K562 (cell line): ENCODE data around the gene INSYN2B. TPM values are rescaled to one million over a fixed set of nuclear protein-coding genes. Genes with fewer than 3 reads are reported as not detected.

ENCODE experiments used
- ATAC-seq: fragments of 200-7000 bp; cut with Tn5 transposase; 3 replicates; pipeline ENCODE4 v1.9.1; 2020; ENCODE audit warnings: moderate library complexity
- BruUV-seq: library from RNA; stranded (reverse); fragments of 400-500 nt; replicated peaks from 2 replicates; lab custom pipeline; 2021; lab: Mats Ljungman, UMichigan
- CTCF ChIA-PET: fragments of 300-600 bp; formaldehyde crosslinking; extraction: SDS; loops from one replicate; lab custom pipeline; 2021; ENCODE audit warnings: low intra/inter-chr PET ratio; lab: Yijun Ruan, JAX
- POLR2A ChIA-PET: fragments of 300-600, 350-650 bp; sonication (Branson Sonifier 250); formaldehyde crosslinking; extraction: SDS; loops from one replicate; lab custom pipeline; 2021; ENCODE audit warnings: antibody characterized with exemption, inconsistent platforms; lab: Yijun Ruan, JAX
- DNase-seq, 4 experiments: peaks; one replicate each; pipeline versions ENCODE4 v3.0.0 to v3.0.0-alpha.2; 2011 to 2018; ENCODE audit warnings: low spot score in 3 of 4, mixed read lengths in 3 of 4; ENCODE audit errors: extremely low read depth in 1 of 4
- FAIRE-seq: peaks from 2 replicates; lab custom pipeline; 2011; peaks lifted over from hg19 to GRCh38; lab: Jason Lieb, UNC
- H2AFZ ChIP-seq: 2 replicates; pipeline ENCODE4 v1.6.0; 2011; ENCODE audit warnings: low read depth, low read length, control low read depth, inconsistent platforms
- H3K27ac ChIP-seq: fragments of 200-600 bp; 3 replicates; pipeline ENCODE4 v1.8.0; 2011; ENCODE audit warnings: low read depth, mild to moderate bottlenecking, control low read depth, inconsistent platforms, low read length, moderate library complexity, mixed read lengths; ENCODE audit errors: extremely low read depth
- H3K27me3 ChIP-seq, 2 experiments: fragments of 300-600 bp in 1 of 2; 2 replicates in 1 of 2; 3 replicates in 1 of 2; pipeline versions ENCODE4 v1.6.0 to v1.8.0; 2011; ENCODE audit warnings: inconsistent platforms in 2 of 2, low read length in 2 of 2, mild to moderate bottlenecking in 1 of 2, mixed read lengths in 1 of 2, moderate library complexity in 1 of 2; ENCODE audit not compliant: control insufficient read depth in 2 of 2, insufficient read depth in 2 of 2
- H3K36me3 ChIP-seq: fragments of 300-600 bp; 3 replicates; pipeline ENCODE4 v1.8.0; 2011; ENCODE audit warnings: mild to moderate bottlenecking, low read length, inconsistent platforms; ENCODE audit not compliant: control insufficient read depth, insufficient read depth
- H3K4me1 ChIP-seq, 2 experiments: fragments of 200-600 bp in 1 of 2; replicated peaks in 1 of 2; 2 replicates in 1 of 2; 3 replicates in 1 of 2; pipeline versions ENCODE4 v1.5.1 to v1.8.0; 2011; ENCODE audit warnings: inconsistent platforms in 2 of 2, low read length in 2 of 2, mild to moderate bottlenecking in 1 of 2, mixed read lengths in 1 of 2, moderate library complexity in 1 of 2; ENCODE audit not compliant: control insufficient read depth in 2 of 2, insufficient read depth in 2 of 2
- H3K4me2 ChIP-seq: 2 replicates; pipeline ENCODE4 v1.6.1; 2011; ENCODE audit warnings: low read length, control low read depth, inconsistent platforms, mixed read lengths; ENCODE audit not compliant: insufficient read depth
- H3K4me3 ChIP-seq: fragments of 200-600 bp; sonication (generic), shearing (Covaris generic); 2 replicates; pipeline ENCODE4 v1.5.1; 2016; ENCODE audit warnings: control low read depth, inconsistent platforms
- H3K79me2 ChIP-seq: fragments of 200-600 bp; 3 replicates; pipeline ENCODE4 v1.8.0; 2011; ENCODE audit warnings: low read length, inconsistent platforms; ENCODE audit not compliant: control insufficient read depth, insufficient read depth
- H3K9ac ChIP-seq, 2 experiments: 2 replicates each; pipeline versions ENCODE4 v1.6.0 to v1.6.1; 2011; ENCODE audit warnings: low read depth in 2 of 2, low read length in 2 of 2, control low read depth in 1 of 2, inconsistent platforms in 1 of 2, mild to moderate bottlenecking in 1 of 2, mixed read lengths in 1 of 2; ENCODE audit not compliant: insufficient read depth in 1 of 2
- H3K9me1 ChIP-seq: one replicate; pipeline ENCODE4 v1.6.0; 2011; ENCODE audit warnings: inconsistent platforms, mild to moderate bottlenecking, low read length, moderate library complexity; ENCODE audit not compliant: control insufficient read depth, insufficient read depth
- H3K9me3 ChIP-seq: replicated peaks from 2 replicates; pipeline ENCODE4 v1.5.1; 2011; ENCODE audit warnings: low read depth, low read length, inconsistent platforms; ENCODE audit not compliant: control insufficient read depth, insufficient read depth
- H4K20me1 ChIP-seq: replicated peaks from 2 replicates; pipeline ENCODE4 v1.6.1; 2011; ENCODE audit warnings: low read length, inconsistent platforms, mixed read lengths; ENCODE audit not compliant: control insufficient read depth, insufficient read depth
- ATF1 ChIP-seq, 2 experiments: fragments of 450-650 bp in 1 of 2; IDR thresholded peaks; 2 replicates each; pipeline ENCODE4 v1.6.1; 2016; ENCODE audit warnings: missing compliant biosample characterization in 1 of 2, missing genetic modification characterization in 1 of 2
- BRD4 ChIP-seq: fragments of 200-600 bp; sonication (generic); IDR thresholded peaks from 2 replicates; pipeline ENCODE4 v1.6.1; 2017; ENCODE audit warnings: inconsistent platforms
- BRD9 ChIP-seq: fragments of 450-650 bp; IDR thresholded peaks from 2 replicates; pipeline ENCODE4 v1.6.1; 2018; ENCODE audit warnings: low read depth; ENCODE audit not compliant: partially characterized antibody
- CHCHD3 ChIP-seq: fragments of 250-450 bp; sonication (Bioruptor Pico); IDR thresholded peaks from 2 replicates; pipeline ENCODE4 v2.1.2; 2022; ENCODE audit warnings: mild to moderate bottlenecking
- CXXC5 ChIP-seq: fragments of 250-450 bp; sonication (Bioruptor Pico); IDR thresholded peaks from 2 replicates; pipeline ENCODE4 v1.8.0; 2022; ENCODE audit warnings: inconsistent platforms, mild to moderate bottlenecking, moderate library complexity
- DIDO1 ChIP-seq: fragments of 450-650 bp; IDR thresholded peaks from 2 replicates; pipeline ENCODE4 v1.6.1; 2016; ENCODE audit warnings: low read depth, missing biosample characterization, missing genetic modification characterization
- EGR1 ChIP-seq: fragments of 450-650 bp; conservative IDR thresholded peaks from 2 replicates; pipeline ENCODE4 v1.6.1; 2017; ENCODE audit warnings: mild to moderate bottlenecking
- LEF1 ChIP-seq: fragments of 450-650 bp; IDR thresholded peaks from 2 replicates; pipeline ENCODE4 v1.6.1; 2016; ENCODE audit warnings: mild to moderate bottlenecking
- STAG1 ChIP-seq: sonication (generic); formaldehyde crosslinking; IDR thresholded peaks from 2 replicates; pipeline ENCODE4 v1.5.0; 2020; ENCODE audit warnings: missing genetic modification reagents, borderline replicate concordance
- ZBED1 ChIP-seq: IDR thresholded peaks from 2 replicates; pipeline ENCODE4 v1.6.1; 2014
- WGBS: fragments of 100-300 bp; shearing (Covaris generic); methylation state at CpG from one replicate; pipeline ENCODE4 v1.1.6; 2016; ENCODE audit warnings: low coverage, mixed read lengths; ENCODE audit not compliant: insufficient coverage; ENCODE audit errors: missing lambda C conversion rate; 5-methylcytosine and 5-hydroxymethylcytosine counted together
- in situ Hi-C: fragments of 300-500 bp; cut with MboI; formaldehyde crosslinking; loops from 4 replicates; pipeline ENCODE4 v1.15.0; 2018; ENCODE audit warnings: inconsistent platforms, mixed read lengths
- intact Hi-C: fragments of 100-400 bp; cut with micrococcal nuclease; formaldehyde crosslinking; loops from 2 replicates; pipeline ENCODE4 v1.14.2; 2022
- polyA plus RNA-seq, 8 experiments: library from polyadenylated mRNA; depleted of rRNA in 4 of 8; stranded (reverse) in 5 of 8; unstranded in 3 of 8; fragments of >200 nt; fragmentation: Nextera tagmentation in 2 of 8; fragmentation: Illumina TruSeq in 1 of 8; extraction: Ambion mirVana in 2 of 8; extraction: Trizol in 1 of 8; gene quantifications; 2 replicates each; pipeline versions ENCODE4 v1.2.1 to v1.2.3, GENCODE V29; 2011 to 2014; ENCODE audit warnings: inconsistent platforms in 1 of 8, missing spikeins in 1 of 8
- total RNA-seq, 7 experiments: library from RNA; depleted of rRNA in 6 of 7; stranded (reverse); fragments of >200 nt in 6 of 7; fragmentation: Illumina TruSeq in 2 of 7; extraction: Trizol in 2 of 7; gene quantifications; 2 replicates each; pipeline versions ENCODE4 v1.2.1 to v1.2.3, GENCODE V29; 2011 to 2021; ENCODE audit warnings: low replicate concordance in 1 of 7
- TF ChIP-seq, protein P1 (sequence below), 2 experiments: fragments of 450-650 bp in 1 of 2; sonication (generic) in 1 of 2; formaldehyde crosslinking in 1 of 2; IDR thresholded peaks in 1 of 2; conservative IDR thresholded peaks in 1 of 2; 2 replicates each; pipeline versions ENCODE4 v1.6.1 to v1.8.1; 2016 to 2023; ENCODE audit warnings: mild to moderate bottlenecking in 2 of 2, moderate library complexity in 2 of 2, inconsistent platforms in 1 of 2, missing genetic modification reagents in 1 of 2
- TF ChIP-seq, protein P2 (sequence below): sonication (generic); formaldehyde crosslinking; IDR thresholded peaks from 2 replicates; pipeline ENCODE4 v1.8.1; 2023; ENCODE audit warnings: mild to moderate bottlenecking, missing genetic modification reagents, moderate library complexity

Gene INSYN2B
- total and polyA plus RNA-seq, 9 of the 15 experiments (the other 6 are each of a cell fraction or from before 2014, with no cell fraction given) = not detected

DNA sequence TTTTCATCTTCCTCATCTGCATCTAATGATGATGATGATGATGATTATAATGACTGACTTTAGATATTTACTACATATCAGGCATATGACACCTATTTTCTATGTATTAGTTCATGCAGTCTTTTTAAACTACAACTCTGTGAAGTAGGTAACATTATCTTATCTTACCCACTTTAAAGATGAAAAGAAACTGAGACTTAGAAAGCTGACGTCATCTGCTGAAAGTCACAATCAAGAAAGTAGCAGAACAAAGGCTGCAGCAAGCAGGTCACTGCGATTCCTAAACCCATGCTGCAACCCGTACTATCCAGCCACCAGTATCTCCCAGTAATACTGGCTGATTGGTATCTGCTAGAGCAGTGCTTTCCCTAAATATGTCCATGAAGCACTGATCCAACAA, 40.1 kb upstream of the INSYN2B start:
- TF ChIP-seq ATF1 (CRISPR knock-in tag; IDR thresholded peaks at IDR 0.05) (no peak), ATF1 (tag; IDR thresholded peaks at IDR 0.05) (no peak)
- TF ChIP-seq, protein P1, sequence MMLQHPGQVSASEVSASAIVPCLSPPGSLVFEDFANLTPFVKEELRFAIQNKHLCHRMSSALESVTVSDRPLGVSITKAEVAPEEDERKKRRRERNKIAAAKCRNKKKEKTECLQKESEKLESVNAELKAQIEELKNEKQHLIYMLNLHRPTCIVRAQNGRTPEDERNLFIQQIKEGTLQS (IDR thresholded peaks at IDR 0.05) = peak; percentile 45
- TF ChIP-seq, protein P1 (CRISPR knock-in tag; conservative IDR thresholded peaks at IDR 0.05) = no peak
- Histone ChIP-seq H3K79me2 (no peaks in the 10 kb centered on the region), H3K4me2 (no peak overlapping the region), H3K36me3 (no peaks in the 10 kb centered on the region), H3K27me3 (peaks cover 5 to 12% of the 10 kb centered on the region in 2 experiments; a peak in 3 of 5 replicates), H4K20me1 (peaks cover 8% of the 10 kb centered on the region; the same call in 1 of the 2 replicates), H2AFZ (no peak overlapping the region), H3K9ac (no peak overlapping the region), H3K9me3 (no peaks in the 10 kb centered on the region), H3K4me3 (no peak overlapping the region), H3K9me1 (no peaks in the 10 kb centered on the region), H3K4me1 (no peaks in the 10 kb centered on the region), H3K27ac (no peak overlapping the region)
- intact Hi-C loops (no loop called here), in situ Hi-C loops (no loop called here)
- no TSS peak for BruUV-seq
- ATAC-seq (no peak), FAIRE-seq (no peak), DNase-seq (no peak)
- 9% methylated on average over 3 of the region's 3 CpGs for WGBS
- ChIA-PET CTCF (no interaction called here), POLR2A (interaction anchor here (0.6 to 1.1 kb wide), 2 partner anchors 22 to 739 kb away, joined by 3 read pairs; no protein-coding TSS in a partner anchor)

DNA sequence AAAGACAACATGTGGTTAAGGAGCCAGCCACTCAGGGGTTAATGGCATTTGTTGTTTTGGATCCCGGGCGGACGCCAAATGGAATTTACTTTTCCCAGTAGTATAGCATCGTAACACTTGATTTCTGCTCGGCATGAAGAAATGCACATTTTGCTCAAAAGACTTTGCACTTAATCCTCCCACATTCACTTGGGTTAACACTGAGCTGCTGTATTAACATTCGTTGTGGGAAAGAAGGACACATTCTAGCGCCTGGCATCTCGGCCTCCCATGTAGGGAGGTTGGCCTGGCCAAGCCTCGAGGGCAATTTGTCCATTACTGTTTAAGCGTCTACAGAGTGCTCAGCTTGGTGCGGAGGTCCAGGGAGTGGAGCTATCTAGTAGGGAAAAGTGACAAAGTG, 32.3 kb upstream of the INSYN2B start:
- intact Hi-C loops = no loop called here
- POLR2A ChIA-PET = no interaction called here

More for the DNA sequence above, 32.3 kb upstream of the INSYN2B start:
- TF ChIP-seq LEF1 = no peak
- TF ChIP-seq BRD9 = no peak
- TF ChIP-seq, protein P2, sequence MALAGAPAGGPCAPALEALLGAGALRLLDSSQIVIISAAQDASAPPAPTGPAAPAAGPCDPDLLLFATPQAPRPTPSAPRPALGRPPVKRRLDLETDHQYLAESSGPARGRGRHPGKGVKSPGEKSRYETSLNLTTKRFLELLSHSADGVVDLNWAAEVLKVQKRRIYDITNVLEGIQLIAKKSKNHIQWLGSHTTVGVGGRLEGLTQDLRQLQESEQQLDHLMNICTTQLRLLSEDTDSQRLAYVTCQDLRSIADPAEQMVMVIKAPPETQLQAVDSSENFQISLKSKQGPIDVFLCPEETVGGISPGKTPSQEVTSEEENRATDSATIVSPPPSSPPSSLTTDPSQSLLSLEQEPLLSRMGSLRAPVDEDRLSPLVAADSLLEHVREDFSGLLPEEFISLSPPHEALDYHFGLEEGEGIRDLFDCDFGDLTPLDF (CRISPR knock-in tag) = no peak
- TF ChIP-seq ZBED1 = no peak
- TF ChIP-seq BRD4 = no peak
- no peak for TF ChIP-seq CHCHD3 (CRISPR knock-in tag)
- no peak for TF ChIP-seq STAG1
- no peak for TF ChIP-seq CXXC5
- TF ChIP-seq EGR1 = no peak
- TF ChIP-seq DIDO1 (tag) = no peak
- Histone ChIP-seq H3K4me2 (no peak overlapping the region), H4K20me1 (no peaks in the 10 kb centered on the region), H3K79me2 (no peaks in the 10 kb centered on the region), H3K9me1 (no peaks in the 10 kb centered on the region), H3K27ac (no peak overlapping the region), H2AFZ (no peak overlapping the region), H3K9me3 (no peaks in the 10 kb centered on the region), H3K36me3 (no peaks in the 10 kb centered on the region), H3K9ac (no peak overlapping the region), H3K4me3 (no peak overlapping the region), H3K4me1 (no peaks in the 10 kb centered on the region), H3K27me3 (no peaks in the 10 kb centered on the region)
- CTCF ChIA-PET = no interaction called here
- no peak for DNase-seq
- 9% methylated on average over 11 of the region's 11 CpGs for WGBS
- no peak for ATAC-seq
- FAIRE-seq = no peak
- BruUV-seq = no TSS peak
- in situ Hi-C loops = no loop called here
